GDM1 (cell line): Measurements from ENCODE around the gene PEF1.

Source experiments
- DNase-seq: peaks from one replicate; lab custom pipeline; 2025; lab: John Stamatoyannopoulos, UW

PEF1 gene

DNA sequence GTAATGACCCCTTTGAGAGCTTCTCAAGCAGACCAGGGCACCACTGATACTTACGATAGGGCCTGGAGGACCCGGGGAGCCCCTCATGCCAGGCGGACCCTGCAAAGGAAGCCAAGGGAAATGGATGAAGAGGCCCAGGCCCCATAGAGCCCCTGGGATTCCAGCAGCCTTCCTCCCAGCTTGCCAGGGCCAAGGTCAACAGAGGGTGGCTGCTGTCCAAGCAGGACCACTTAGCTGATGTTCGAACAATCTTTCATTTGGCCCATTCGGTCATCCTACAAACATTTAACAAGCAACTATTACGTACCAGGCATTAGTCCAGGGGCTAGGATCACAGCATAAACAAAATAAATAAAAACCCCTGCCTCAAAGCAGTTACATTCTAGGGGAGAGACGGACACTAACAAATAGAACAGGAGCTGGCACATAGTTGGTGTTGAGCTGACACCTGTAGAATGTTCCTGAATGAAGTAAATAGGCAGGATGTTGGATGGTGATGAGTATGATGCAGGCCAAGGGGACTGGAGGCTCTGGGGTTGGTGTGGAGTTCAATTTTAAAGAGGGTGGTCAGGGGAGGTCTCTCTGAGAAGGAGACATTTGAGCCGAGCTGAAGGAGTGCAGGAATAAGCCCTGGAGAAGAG, 27.0 kb upstream of the PEF1 start:
- no peak for DNase-seq

DNA sequence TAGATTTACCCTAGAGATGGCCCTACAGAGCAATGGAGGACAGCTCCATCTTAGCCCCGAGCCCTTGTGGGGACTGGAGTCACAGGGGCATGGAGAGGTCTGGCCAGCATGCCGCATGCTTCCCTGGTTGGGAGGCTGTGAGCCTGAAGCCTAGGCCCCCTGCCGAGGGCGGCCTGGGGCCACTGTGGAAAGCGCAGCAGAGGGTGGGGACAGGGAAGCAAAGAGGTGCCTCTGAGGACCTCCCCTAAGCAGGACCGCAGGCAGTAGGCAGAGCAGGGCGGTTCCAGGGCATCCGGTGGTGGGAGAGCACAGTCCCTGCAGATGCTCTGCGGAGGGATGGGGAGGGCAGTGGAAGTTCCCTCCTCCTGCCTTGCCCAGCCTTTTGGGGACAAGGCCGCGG, 26.5 kb upstream of the PEF1 start:
- DNase-seq: no peak

DNA sequence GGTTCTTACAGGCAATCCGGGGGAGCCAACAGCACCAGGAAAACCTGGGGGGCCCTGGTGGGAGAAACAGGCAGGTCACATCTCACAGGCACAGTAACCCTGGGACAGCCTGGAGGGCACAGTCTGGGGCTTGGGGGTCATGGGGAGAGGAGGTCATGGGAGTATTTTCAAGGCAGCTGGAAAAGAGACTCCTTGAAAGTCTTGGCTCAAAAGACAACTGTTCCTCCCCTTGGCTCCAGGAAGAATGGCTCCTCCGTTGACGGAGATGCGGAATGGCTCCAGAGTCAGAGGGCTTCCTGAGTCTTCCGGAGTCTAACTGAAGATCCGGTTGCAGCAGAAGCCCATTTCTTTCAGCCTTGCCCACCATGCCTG, 25.9 kb upstream of the PEF1 start:
- no peak for DNase-seq

GRCh38 chr1:31669786-31670592, 25.3 kb upstream of the PEF1 start:
- DNase-seq: no peak

- DNase-seq: no peak
Measured at GRCh38 chr1:31669433-31669785, 24.7 kb upstream of the PEF1 start.

DNA sequence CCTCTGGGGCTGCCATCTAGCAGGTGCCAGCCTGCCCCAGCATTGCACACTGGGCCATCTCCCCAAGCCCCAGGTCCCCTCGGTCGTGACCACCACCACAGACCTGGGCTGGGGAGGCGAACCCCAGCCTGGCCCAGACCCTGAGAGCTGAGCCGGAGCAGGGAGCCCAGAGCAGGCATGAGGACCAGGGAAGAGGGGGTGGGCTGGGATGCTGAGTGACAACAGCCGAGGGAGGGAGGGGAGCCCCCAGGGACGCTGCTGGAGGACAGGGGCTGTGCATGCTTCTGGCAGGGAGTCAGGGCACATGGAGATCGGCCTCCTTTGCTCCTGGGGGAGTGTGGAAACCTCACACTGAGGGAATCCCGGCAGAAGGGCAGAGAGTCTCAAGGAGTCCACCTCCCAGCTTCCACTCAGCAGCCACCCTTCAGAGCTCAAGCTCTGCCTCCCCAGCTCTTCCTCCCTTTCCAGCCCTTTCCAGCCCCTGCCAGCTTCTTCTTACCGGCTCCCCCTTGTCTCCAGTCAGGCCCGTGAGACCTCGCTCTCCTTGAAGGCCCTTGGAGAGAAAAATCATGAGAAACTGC, 23.7 kb upstream of the PEF1 start:
- no peak for DNase-seq

- no peak for DNase-seq
Measured at GRCh38 chr1:31667065-31667785, 22.5 kb upstream of the PEF1 start.

GRCh38 chr1:31666263-31666963, 21.7 kb upstream of the PEF1 start:
- DNase-seq: no peak

DNA sequence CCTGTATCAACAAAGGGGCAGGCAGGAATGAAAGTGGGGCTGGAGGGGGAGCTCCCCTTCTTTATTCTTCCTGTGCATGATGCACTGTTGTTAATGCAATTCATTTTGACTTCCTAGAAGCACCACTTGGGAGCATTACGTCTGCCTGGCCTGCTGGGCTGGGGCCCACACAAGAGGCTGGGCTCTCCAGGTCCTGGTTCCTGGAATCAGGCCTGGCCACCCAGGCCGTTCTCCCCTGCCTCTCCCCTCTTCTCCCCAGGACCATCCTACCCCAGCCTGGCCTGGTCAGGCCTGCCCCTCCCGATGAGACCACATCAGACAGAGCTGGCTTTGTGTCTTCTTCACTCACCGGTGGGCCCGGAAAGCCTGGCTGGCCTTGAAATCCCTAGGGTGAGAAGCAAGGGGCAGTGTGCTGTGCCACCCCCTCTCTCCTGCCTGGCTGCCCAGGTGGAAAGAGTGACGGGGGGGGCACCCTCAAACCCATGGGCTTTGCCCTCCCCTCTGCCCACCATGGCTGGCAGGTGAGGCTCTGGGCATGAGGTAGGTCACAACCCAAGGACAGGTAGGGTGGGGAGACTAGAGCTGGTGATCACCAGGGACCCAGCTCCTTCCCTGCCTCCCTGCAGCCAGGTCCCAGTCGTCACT, 20.7 kb upstream of the PEF1 start:
- DNase-seq: no peak

DNA sequence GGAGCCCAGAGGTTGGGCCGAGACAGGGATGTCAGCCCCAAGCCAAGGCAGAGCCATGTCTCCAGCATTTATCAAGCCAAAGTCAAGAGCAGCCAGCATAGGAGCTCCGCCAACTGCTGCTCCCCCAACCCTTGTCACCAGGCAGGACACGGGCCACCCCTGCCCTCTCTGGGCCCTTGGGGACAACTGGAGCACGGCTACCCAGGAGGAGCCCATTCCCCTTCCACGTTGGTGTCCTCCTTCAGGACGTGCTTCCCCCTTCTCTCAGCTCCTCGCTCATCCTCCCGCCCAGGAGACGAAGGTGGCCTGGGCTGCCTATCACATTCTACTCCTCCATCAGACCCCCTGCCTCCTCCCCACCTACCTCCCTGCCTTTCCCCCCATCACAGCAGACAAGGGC, 19.9 kb upstream of the PEF1 start:
- no peak for DNase-seq

DNA sequence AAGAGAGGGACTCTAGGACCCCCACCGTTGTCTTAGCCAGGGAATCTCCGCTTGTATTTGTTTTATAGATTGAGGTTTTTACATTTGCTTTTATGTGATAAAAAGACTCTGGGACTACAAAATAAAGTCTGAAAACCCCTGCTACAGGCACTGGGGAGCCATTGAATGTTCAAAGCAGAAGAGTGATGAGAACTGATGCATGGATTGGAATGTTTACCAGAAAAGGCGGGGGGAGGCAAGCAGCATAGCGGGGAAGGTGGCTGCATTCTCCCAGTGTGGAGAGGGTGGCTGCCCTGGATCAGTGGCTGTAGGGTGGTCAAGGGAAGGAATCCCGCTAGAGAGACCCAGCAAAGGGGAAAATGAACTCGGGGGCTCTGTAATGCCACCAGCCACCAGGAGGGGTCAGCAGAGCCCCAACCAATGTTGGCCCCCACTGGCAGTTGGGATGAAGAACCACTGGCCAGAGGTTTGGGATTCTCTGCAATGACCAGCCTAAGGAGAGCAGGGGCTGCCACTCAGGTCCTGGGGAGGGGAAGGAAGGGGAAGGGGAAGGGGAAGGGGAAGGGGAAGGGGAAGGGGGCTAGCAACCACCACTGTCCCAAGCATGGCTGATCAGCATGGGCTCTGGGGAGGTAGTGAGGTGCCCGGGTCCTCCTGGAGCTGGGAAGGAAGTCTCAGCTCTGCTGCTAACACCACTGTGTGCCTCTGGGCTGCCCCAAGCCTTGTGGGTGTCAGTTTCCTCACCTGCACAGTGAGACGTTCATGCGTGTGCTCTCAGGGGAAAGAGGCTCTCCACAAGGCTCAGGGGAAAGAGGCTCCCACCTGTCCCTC, 19.2 kb upstream of the PEF1 start:
- DNase-seq: no peak

DNA sequence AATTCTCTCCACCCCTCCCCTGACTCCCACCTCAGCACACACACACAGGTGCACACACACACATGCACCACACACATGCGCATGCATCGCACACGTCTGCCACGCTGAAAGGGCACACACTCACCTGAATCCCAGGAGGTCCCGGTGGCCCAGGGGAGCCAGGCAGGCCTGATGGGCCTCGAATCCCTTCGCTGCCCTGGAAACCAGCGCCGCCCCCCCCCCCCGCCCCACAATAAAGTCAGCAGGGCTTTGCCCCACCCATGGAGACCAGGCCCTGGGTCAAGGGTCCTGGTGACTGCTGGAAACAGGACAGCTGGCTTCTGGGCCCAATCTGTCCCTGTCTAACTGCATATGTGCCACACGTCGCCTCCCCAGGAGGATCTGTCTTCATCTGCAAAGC, 17.8 kb upstream of the PEF1 start:
- no peak for DNase-seq

- no peak for DNase-seq
Measured at GRCh38 chr1:31661856-31662255, 17.2 kb upstream of the PEF1 start.

DNA sequence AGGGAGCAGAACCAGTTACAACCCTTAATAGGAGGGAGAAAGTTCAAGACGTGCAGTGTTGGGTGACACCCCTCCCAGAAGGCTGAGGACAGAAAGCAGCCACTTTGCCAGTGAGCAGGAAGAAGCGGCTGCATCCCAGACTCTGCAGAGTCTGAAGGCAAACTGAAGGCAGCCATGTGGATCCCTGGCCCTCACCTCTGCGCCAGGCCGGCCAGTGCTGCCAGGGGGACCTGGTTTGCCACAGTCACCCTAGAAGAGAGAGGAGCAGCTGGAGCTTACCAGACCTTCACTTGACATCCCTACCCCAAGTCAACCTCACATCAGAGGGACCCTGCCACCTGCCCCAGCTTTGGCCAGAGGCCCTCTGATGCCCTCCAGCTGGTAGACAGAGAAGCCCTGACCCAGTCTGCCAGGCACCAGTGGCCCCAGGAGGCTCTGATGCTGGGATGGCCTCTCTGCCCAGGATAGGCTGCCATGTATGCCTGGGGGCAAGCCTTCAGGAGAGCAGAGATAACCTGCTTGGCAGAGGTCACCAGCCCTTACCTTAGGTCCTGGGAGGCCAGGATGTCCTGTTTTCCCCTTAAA, 16.3 kb upstream of the PEF1 start:
- DNase-seq: no peak

GRCh38 chr1:31659889-31660288, 15.2 kb upstream of the PEF1 start:
- DNase-seq: no peak

- no peak for DNase-seq
Measured at GRCh38 chr1:31658721-31659120, 14.0 kb upstream of the PEF1 start.

- no peak for DNase-seq
Measured at GRCh38 chr1:31657972-31658510, 13.4 kb upstream of the PEF1 start.

- DNase-seq: no peak
Measured at GRCh38 chr1:31657020-31657804, 12.5 kb upstream of the PEF1 start.

- no peak for DNase-seq
Measured at GRCh38 chr1:31655756-31656155, 11.1 kb upstream of the PEF1 start.
